ENCODE results near the gene XPR1.
"Not testable (repeated sequence)": the region's sequence is repeated elsewhere in the genome, so short reads cannot be mapped to it uniquely, and the experiment has no call there.

Gene XPR1

GRCh38 chr1:180727751-180728150 lies 95.9 kb downstream of the XPR1 start:
- DNase-seq, result not testable (repeated sequence)

DNA sequence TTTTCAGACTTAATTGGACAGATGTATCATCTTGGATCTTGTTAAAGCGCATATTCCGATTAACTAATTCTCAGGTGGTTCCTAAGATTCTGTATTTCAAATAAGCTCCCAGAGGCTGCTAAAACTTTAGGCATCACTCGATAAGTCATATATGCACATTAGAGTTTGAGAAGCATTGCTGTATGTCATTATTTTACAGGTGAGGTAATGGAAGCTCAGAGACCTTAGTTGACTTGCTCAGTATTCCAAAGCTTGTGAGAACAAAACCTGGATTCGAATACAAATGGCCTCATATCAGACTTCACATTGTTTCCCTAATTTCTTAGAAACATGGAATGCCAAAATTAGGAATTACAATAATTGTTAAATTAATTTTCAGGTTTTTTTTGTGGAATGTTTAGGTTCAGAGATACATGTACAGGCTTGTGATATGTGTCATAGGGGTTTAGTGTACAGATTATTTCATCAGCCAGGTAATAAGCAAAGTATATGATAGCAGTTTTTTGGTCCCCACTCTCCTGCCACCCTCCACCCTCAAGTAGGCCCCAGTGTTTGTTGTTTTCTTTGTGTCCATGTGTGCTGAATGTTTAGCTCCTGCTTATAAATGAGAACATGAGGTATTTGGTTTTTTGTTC lies 96.8 kb downstream of the XPR1 start:
- DNase-seq, result no peak

DNA sequence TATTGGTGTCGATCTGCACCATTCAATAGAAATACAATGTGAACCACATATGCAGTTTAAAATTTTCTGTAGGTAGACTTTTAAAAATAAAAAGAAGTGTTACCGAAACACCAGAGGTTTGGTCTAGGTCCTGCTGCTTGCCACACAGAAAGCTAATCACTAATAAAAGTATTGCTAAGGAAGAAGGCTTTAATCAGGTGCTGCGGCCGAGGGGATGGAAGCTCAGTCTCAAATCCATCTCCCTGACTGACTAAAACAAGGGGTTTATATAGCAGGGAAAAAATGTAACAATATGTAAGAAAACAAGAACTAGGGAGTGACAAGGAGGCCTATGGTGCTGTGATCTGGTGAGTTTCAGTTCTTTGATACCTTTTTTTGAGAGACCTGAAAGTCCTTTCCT lies 99.3 kb downstream of the XPR1 start:
- DNase-seq, result no peak

GRCh38 chr1:180732866-180733265 lies 101.0 kb downstream of the XPR1 start:
- no peak for DNase-seq

- no peak for DNase-seq
These were observed 102.5 kb downstream of the XPR1 start for GRCh38 chr1:180734366-180734765.

DNA sequence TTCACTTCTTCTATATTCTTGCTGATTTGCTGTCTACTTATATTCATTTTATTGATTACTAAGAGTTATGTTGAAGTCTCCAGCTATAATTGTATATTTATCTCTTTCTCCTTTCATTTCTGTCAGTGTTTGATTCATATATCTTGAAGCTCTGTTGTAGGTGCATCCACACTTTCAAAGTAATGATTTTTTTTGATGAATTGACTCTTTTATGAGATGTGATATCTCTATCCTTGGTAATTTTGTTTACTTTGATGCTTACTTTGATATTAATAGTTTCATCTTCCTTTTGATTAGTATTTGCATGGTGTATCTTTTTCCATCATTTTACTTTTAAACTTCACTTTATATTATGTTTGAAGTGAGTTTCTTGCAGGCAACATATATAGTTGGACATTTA lies 110.8 kb downstream of the XPR1 start:
- DNase-seq, result no peak

DNA sequence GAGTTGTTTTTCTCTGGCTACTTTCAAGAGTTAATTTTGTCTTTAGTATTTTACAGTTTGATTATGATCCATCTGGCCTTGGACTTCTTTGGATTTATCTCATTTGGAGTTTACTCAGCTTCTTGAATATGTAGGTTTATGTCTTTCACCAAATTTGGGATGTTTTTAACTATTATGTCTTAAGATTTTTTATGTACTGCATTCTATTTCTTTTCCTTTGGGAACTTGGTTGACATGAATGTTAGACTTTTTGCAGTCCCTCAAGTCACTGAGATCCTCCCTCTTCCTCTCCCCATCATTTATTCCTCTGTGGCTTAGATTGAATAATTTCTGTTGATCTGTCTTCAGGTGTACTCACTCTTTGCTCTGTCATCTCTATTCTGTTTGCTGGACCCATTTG lies 112.0 kb downstream of the XPR1 start:
- no peak for DNase-seq

- no peak for DNase-seq
These were observed 113.3 kb downstream of the XPR1 start for GRCh38 chr1:180745098-180745497.

DNA sequence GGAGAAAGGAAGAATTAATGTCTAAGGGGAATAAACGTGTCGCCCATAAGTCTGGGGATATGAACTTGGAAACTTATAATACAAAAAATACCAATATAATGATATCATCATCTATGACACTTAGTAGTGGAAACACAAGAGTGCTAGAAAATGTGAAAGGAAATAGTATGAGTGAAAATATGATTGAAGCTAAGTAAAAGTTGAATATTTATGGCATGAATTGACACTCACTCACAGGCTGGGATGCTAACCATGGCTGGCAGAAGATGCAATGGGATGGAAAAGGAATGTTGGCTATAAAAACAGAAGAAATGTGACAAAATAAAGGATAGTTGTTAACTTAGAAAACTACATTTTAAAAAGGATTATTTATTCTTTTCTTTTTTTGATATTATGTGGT lies 120.1 kb downstream of the XPR1 start:
- DNase-seq, result no peak

- no peak for DNase-seq
These were observed 122.6 kb downstream of the XPR1 start for GRCh38 chr1:180754453-180754852.

GRCh38 chr1:180757657-180758056 lies 125.8 kb downstream of the XPR1 start:
- DNase-seq, result no peak

- DNase-seq, result no peak
These were observed 131.0 kb downstream of the XPR1 start for GRCh38 chr1:180762796-180763195.

DNA sequence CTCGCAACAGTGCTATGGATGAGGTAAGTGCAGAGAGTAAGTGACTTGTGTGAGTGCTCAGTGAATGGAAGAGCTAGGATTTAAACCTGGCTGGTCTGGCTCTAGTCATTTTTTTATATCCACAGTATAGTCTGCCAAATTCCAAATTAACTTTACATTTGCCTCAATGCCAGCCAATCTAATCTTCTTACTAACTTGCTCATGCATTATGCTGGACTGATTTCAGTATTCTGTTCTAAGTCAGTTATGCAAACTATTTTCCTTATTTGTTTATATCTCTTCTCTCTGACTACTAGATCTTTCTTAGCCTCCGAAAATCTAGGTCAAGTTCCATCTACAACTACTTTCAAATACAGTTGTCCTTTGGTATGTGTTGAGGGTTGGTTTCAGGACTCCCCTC lies 133.3 kb downstream of the XPR1 start:
- no peak for DNase-seq

DNA sequence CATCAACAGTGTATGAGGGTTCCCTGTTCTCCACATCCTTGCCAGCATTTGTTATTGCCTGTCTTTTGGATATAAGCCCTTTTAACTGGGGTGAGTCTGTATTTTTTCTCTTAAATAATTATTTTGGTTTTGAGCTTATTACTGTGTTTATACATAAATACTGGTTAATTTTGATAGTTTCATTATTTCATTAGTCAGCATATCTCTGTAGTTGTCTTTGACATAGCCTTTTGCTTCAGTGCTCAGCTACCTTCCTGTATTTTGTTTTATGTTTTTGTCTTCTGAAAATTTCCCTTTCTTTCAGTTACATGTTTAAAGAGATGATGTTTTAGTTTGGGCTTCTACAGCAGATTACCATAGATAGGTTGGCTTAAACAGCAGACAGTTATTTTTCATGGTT lies 138.1 kb downstream of the XPR1 start:
- DNase-seq, result no peak

DNA sequence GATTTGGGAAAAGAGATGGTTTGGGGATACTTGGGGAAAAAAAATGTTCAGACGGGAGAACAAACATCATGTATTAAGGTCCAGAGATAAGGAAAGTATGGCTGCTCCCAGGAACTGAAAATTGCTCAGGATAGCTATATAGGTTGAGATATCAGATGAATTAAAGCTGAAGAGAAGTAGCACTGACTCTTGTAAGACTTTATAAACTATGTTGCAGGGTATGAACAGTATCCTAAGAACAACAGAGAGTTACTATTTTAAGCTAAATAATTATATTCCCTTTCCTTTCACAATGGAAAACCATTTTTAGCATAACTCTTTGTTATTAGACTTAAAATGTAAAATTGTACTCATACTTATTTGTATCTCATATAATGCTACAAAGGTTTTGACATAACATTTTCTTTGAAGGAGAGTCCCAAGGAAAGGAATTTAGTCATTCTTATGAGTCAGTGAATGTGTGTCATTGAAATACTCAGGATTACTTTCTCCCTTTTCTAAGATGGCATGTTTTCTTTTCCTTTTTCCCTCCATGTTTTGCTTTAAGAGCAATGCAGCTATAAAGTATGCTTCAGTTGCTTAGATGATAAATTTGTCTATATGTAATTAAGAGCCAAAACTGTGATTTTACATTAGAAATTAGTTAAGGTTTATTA lies 141.5 kb downstream of the XPR1 start:
- DNase-seq, result no peak

DNA sequence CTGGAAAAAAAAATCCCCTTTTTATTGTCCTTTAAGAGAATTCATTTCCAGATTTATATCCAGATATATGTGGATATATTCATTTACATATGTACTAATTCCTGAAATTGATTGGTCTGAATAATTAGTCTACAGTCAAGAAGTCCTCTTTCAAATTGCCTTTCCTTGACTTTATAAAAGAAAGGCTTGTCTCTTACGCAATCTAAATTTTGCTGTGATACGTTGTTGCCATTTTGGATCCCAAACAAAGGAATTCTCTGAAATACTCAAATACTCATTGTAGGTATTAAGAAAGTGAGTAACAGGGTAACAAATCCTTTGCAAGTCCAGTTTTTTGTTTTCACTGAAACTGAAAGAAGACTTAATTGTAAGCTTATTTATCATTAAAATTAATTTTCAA lies 144.0 kb downstream of the XPR1 start:
- no peak for DNase-seq

DNA sequence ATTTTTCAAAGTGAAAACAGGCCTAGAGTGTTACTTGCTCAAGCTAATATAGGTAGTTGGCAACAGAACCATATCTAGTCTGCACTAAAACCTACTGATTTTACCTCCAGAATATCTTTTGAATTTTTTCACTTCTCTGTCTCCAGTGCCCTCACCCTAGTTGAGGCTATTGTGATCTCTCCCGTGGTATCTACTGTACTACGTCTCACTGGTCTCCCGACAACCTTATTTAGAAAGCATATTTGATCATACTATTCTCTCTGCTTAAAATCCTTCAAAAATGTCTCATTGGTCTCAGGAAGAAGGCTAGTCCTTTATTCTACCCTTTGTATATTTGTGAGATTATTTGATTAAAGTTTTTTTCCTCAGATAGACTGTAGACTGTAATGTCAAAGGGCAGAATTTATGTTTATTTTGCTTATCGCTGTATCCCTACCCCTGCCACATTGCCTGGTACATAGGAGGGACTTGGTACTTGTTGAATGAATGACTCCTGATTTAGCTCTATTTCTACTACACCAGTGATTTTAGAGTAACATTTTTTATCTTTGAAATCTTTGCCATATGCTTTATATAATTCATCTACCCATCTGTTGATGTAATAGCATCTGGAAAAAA lies 145.4 kb downstream of the XPR1 start:
- no peak for DNase-seq

DNA sequence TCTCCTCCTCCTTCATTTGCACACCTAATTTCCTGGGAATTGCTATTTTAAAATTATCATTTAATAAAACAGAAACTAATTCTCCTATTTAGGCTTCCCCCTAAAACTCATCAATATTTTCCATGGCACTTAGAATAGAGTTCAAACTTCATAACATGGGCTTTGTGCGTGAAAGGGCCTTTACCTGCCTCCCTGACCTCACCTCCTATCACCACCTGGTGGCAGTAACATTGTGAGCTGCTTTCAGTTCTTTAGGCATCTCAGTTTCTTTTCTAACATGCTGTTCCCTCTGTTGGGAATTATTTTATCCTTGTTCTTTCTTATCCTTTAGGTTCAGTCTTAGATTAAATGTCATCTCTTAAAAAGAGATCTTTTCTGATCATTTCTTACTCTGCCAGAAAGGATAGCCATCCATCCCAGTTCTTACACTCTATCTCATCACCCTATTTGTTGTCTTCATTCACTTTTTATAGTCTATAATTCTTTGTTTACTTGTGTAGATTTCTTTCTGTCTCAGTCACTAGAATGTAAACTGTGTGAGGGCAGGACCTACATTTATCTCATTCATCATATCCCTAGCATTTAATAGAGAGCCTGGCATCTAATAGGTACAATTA lies 147.1 kb downstream of the XPR1 start:
- no peak for DNase-seq

- DNase-seq, result no peak
These were observed 147.8 kb downstream of the XPR1 start for GRCh38 chr1:180779584-180779983.

DNA sequence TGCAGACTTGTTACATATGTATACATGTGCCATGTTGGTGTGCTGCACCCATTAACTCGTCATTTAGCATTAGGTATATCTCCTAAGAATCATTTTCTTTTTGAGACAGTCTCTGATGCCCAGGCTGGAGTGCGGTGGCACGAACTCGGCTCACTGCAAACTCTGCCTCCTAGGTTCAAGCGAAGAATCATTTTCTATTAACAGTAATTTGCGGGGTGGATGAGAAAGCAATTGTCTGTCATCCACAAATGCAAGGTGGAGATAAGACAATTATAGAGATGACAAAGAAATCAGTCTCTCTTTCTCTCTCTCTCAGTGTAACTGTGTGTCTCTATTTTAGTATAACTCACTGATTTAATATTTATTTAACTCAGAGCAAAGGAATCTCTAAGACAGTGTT lies 149.9 kb downstream of the XPR1 start:
- no peak for DNase-seq

- DNase-seq, result no peak
These were observed 153.5 kb downstream of the XPR1 start for GRCh38 chr1:180785291-180785690.

DNA sequence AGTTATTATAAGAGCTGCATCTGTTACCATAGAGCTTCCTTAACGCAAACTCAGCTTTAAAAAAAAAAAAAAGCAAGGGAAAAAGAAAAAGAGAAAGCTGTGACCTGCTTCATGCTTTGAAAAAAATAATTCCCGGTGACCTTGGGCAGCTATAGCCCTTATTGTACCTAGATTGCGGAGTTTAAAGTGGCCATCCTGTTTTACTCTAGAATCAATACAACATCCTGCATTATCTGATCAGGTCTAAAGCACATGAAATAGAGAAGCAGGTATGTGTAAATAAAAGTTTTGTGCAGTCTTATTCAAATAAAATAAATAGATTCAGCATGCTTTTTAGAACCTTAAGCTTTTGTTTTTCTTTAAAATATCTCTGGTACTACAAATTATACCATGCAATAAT lies 154.1 kb downstream of the XPR1 start:
- DNase-seq, result no peak

- DNase-seq, result no peak
These were observed 154.8 kb downstream of the XPR1 start for GRCh38 chr1:180786624-180787023.

- DNase-seq, result no peak
These were observed 155.9 kb downstream of the XPR1 start for GRCh38 chr1:180787628-180788307.

Data from SHP77 treated with DMSO at 0.1 percent for 48 hours (cell line).